Prostate gland (tissue), 2 donors: Measurements from ENCODE around the gene KRT86.

ENCODE experiments used
- POLR2A ChIP-seq: fragments of 450-650 bp; IDR thresholded peaks from one replicate; pipeline ENCODE4 v1.6.1; 2016; ENCODE audit warnings: antibody characterized with exemption, mild to moderate bottlenecking
- TF ChIP-seq, protein P1 (sequence below), 4 experiments: fragments of 200-600 bp in 2 of 4; fragments of 450-650 bp in 2 of 4; sonication (generic) in 2 of 4; IDR thresholded peaks; 1 replicate in 3 of 4; 2 replicates in 1 of 4; pipeline ENCODE4 v1.5.1; 2016 to 2019; ENCODE audit warnings: antibody characterized with exemption in 4 of 4, mild to moderate bottlenecking in 2 of 4, moderate library complexity in 2 of 4

DNA sequence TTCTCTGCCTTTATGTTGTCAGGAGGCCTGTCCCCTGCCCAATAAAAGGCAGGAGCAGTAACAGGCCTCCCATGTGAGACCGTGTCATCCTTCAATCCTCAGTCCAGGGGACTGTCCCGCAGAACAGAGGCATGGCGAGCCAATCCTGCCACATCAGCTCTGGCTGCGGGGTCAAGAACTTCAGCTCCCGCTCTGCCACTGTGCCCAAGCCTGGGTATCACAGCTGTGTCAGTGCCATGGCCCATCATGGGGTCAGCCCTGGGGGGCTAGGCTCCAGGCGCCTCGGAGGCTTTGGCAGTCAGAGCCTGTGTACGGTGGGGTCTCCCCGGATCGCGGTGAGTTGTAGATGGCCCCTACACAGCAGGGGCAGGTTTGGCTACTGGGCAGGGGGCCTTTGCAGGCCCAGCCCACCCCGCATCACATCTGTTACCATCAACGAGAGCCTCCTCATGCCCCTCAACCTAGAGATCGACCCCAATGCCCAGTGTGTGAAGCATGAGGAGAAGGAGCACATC is 66.7 kb downstream of the KRT86 start:
- TF ChIP-seq, protein P1, sequence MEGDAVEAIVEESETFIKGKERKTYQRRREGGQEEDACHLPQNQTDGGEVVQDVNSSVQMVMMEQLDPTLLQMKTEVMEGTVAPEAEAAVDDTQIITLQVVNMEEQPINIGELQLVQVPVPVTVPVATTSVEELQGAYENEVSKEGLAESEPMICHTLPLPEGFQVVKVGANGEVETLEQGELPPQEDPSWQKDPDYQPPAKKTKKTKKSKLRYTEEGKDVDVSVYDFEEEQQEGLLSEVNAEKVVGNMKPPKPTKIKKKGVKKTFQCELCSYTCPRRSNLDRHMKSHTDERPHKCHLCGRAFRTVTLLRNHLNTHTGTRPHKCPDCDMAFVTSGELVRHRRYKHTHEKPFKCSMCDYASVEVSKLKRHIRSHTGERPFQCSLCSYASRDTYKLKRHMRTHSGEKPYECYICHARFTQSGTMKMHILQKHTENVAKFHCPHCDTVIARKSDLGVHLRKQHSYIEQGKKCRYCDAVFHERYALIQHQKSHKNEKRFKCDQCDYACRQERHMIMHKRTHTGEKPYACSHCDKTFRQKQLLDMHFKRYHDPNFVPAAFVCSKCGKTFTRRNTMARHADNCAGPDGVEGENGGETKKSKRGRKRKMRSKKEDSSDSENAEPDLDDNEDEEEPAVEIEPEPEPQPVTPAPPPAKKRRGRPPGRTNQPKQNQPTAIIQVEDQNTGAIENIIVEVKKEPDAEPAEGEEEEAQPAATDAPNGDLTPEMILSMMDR (IDR thresholded peaks at IDR 0.05), result no peak
- no peak for TF ChIP-seq POLR2A
